Ishikawa (cell line): ENCODE results near the gene PRKCH.

Source experiments
- CEBPB ChIP-seq: IDR thresholded peaks from 2 replicates; pipeline ENCODE4 v1.6.1; 2012
- CREB1 ChIP-seq: IDR thresholded peaks from 2 replicates; pipeline ENCODE4 v1.6.1; 2012; ENCODE audit warnings: low read depth
- EGR1 ChIP-seq: IDR thresholded peaks from 2 replicates; pipeline ENCODE4 v1.6.1; 2012
- EP300 ChIP-seq: IDR thresholded peaks from 2 replicates; pipeline ENCODE4 v1.6.1; 2012; ENCODE audit warnings: borderline replicate concordance
- FOXM1 ChIP-seq: IDR thresholded peaks from 2 replicates; pipeline ENCODE4 v1.6.1; 2012; ENCODE audit warnings: low read depth, borderline replicate concordance
- MAX ChIP-seq: IDR thresholded peaks from 2 replicates; pipeline ENCODE4 v1.6.1; 2012
- NFIC ChIP-seq: IDR thresholded peaks from 2 replicates; pipeline ENCODE4 v1.6.1; 2012
- RAD21 ChIP-seq: IDR thresholded peaks from 2 replicates; pipeline ENCODE4 v1.6.1; 2012; ENCODE audit warnings: low read depth
- REST ChIP-seq: IDR thresholded peaks from 2 replicates; pipeline ENCODE4 v1.6.1; 2012; ENCODE audit warnings: low read depth, mild to moderate bottlenecking
- TAF1 ChIP-seq: IDR thresholded peaks from 2 replicates; pipeline ENCODE4 v1.6.1; 2012; ENCODE audit warnings: low read depth, mild to moderate bottlenecking
- TCF12 ChIP-seq: IDR thresholded peaks from 2 replicates; pipeline ENCODE4 v1.6.1; 2012; ENCODE audit warnings: low read depth
- TEAD4 ChIP-seq: IDR thresholded peaks from 2 replicates; pipeline ENCODE4 v1.6.1; 2012
- USF1 ChIP-seq: IDR thresholded peaks from 2 replicates; pipeline ENCODE4 v1.6.1; 2012
- YY1 ChIP-seq: IDR thresholded peaks from 2 replicates; pipeline ENCODE4 v1.6.1; 2012; ENCODE audit warnings: low read depth

- no peak for TF ChIP-seq REST
- TF ChIP-seq CEBPB: no peak
- TF ChIP-seq EP300: no peak
- TF ChIP-seq MAX: no peak
- TF ChIP-seq TAF1: no peak
- no peak for TF ChIP-seq EGR1
- TF ChIP-seq RAD21: no peak
- TF ChIP-seq CREB1: no peak
- TF ChIP-seq YY1: no peak
- TF ChIP-seq USF1: no peak
- no peak for TF ChIP-seq TCF12
- TF ChIP-seq TEAD4: no peak
- no peak for TF ChIP-seq FOXM1
- no peak for TF ChIP-seq NFIC
These were observed 116.7 kb downstream of the PRKCH start for GRCh38 chr14:61438036-61438435.
